ENCODE data around the gene SMYD1. TPM values are rescaled to one million over a fixed set of nuclear protein-coding genes. Genes with fewer than 3 reads are reported as not detected.

SMYD1 gene
- total RNA-seq, 4 donors from 2014 or later, result 0.07 TPM; not detected in 3

- TF ChIP-seq POLR2A (IDR thresholded peaks at IDR 0.05), result no peak
- no peak for TF ChIP-seq CTCF (IDR thresholded peaks at IDR 0.05)
- Histone ChIP-seq H3K4me3 (no peak overlapping the region), H3K36me3 (no peaks in the 10 kb centered on the region), H3K27ac (no peak overlapping the region), H3K9me3 (peaks cover 0 to 3% of the 10 kb centered on the region in 2 donors), H3K4me1 (no peaks in the 10 kb centered on the region), H3K27me3 (no peaks in the 10 kb centered on the region)
- intact Hi-C loops (cut with DNase I; ENCODE audit: low total_unique reads), result no loop called here
- DNase-seq, result no peak
Measured at GRCh38 chr2:88147145-88147544, 79.5 kb downstream of the SMYD1 start.

- Histone ChIP-seq H3K9me3 (peaks cover 0 to 3% of the 10 kb centered on the region in 2 donors), H3K36me3 (no peaks in the 10 kb centered on the region), H3K4me1 (no peaks in the 10 kb centered on the region), H3K4me3 (no peak overlapping the region), H3K27ac (no peak overlapping the region), H3K27me3 (no peaks in the 10 kb centered on the region)
- TF ChIP-seq CTCF (IDR thresholded peaks at IDR 0.05) (no peak), POLR2A (IDR thresholded peaks at IDR 0.05) (no peak)
- DNase-seq, result no peak
- intact Hi-C loops (cut with DNase I; ENCODE audit: low total_unique reads), result no loop called here
Measured at GRCh38 chr2:88148929-88149438, 81.4 kb downstream of the SMYD1 start.

- no peak for TF ChIP-seq POLR2A (IDR thresholded peaks at IDR 0.05)
- TF ChIP-seq CTCF (IDR thresholded peaks at IDR 0.05), result no peak
- DNase-seq, result no peak
- no peaks in the 10 kb centered on the region for H3K4me1 ChIP-seq
- no peaks in the 10 kb centered on the region for H3K27me3 ChIP-seq
- no peaks in the 10 kb centered on the region for H3K9me3 ChIP-seq
- no peak overlapping the region for H3K4me3 ChIP-seq
- H3K36me3 ChIP-seq, result no peaks in the 10 kb centered on the region
- H3K27ac ChIP-seq, result no peak overlapping the region
- intact Hi-C loops (cut with DNase I; ENCODE audit: low total_unique reads), result no loop called here
Measured at GRCh38 chr2:88159481-88159880, 91.9 kb downstream of the SMYD1 start.

- Histone ChIP-seq H3K27me3 (no peaks in the 10 kb centered on the region), H3K9me3 (no peaks in the 10 kb centered on the region), H3K36me3 (no peaks in the 10 kb centered on the region), H3K4me3 (no peak overlapping the region), H3K4me1 (no peaks in the 10 kb centered on the region), H3K27ac (no peak overlapping the region)
- TF ChIP-seq CTCF (IDR thresholded peaks at IDR 0.05) (peak; percentile 65 to 78 (median 72)), POLR2A (IDR thresholded peaks at IDR 0.05) (no peak)
- intact Hi-C loops (cut with DNase I; ENCODE audit: low total_unique reads), result no loop called here
- peak in 1 of 2 donors; percentile 38 for DNase-seq
Measured at GRCh38 chr2:88159955-88160415, 92.4 kb downstream of the SMYD1 start.

GRCh38 chr2:88160517-88160916, 92.9 kb downstream of the SMYD1 start:
- Histone ChIP-seq H3K4me3 (no peak overlapping the region), H3K4me1 (no peaks in the 10 kb centered on the region), H3K9me3 (no peaks in the 10 kb centered on the region), H3K27me3 (no peaks in the 10 kb centered on the region), H3K27ac (no peak overlapping the region), H3K36me3 (no peaks in the 10 kb centered on the region)
- DNase-seq, result no peak
- no peak for TF ChIP-seq CTCF (IDR thresholded peaks at IDR 0.05)
- no peak for TF ChIP-seq POLR2A (IDR thresholded peaks at IDR 0.05)
- intact Hi-C loops (cut with DNase I; ENCODE audit: low total_unique reads), result no loop called here

Data from uterus (tissue), 4 donors.